ENCODE measurements around the gene ARPC1A.

DNA sequence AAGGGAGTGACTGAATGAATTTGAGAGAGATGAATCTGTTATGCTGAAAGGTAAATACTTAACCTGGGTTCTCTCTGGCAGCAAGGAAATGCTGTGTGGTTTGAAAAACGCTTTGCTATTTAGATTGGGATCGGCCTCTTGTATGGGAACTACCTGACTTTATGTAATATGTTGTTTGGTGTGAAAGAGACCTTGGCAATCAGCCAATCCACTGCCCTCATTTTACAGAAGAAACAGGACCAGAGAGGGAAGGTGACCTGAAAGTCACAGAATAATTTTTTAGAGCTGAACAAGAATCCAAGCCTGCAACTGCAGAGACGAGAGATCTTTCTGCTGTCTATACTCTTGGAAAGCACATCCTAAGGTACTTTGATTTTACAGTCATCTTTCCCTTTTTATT, 84.1 kb downstream of the ARPC1A start:
- TF ChIP-seq, protein P1, sequence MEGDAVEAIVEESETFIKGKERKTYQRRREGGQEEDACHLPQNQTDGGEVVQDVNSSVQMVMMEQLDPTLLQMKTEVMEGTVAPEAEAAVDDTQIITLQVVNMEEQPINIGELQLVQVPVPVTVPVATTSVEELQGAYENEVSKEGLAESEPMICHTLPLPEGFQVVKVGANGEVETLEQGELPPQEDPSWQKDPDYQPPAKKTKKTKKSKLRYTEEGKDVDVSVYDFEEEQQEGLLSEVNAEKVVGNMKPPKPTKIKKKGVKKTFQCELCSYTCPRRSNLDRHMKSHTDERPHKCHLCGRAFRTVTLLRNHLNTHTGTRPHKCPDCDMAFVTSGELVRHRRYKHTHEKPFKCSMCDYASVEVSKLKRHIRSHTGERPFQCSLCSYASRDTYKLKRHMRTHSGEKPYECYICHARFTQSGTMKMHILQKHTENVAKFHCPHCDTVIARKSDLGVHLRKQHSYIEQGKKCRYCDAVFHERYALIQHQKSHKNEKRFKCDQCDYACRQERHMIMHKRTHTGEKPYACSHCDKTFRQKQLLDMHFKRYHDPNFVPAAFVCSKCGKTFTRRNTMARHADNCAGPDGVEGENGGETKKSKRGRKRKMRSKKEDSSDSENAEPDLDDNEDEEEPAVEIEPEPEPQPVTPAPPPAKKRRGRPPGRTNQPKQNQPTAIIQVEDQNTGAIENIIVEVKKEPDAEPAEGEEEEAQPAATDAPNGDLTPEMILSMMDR (IDR thresholded peaks at IDR 0.05), result no peak
- TF ChIP-seq GATA2 (CRISPR knock-in tag; IDR thresholded peaks at IDR 0.05), result no peak
- TF ChIP-seq POLR2AphosphoS5 (IDR thresholded peaks at IDR 0.05; ENCODE audit: low read depth, low read length), result no peak
- no peak for TF ChIP-seq EZH2phosphoT487 (IDR thresholded peaks at IDR 0.05; ENCODE audit: borderline replicate concordance, low read depth)
- TF ChIP-seq FOXJ3 (CRISPR knock-in tag; IDR thresholded peaks at IDR 0.05), result no peak
- no peak for TF ChIP-seq NFIC (IDR thresholded peaks at IDR 0.05; ENCODE audit: borderline replicate concordance)
- TF ChIP-seq, protein P2, sequence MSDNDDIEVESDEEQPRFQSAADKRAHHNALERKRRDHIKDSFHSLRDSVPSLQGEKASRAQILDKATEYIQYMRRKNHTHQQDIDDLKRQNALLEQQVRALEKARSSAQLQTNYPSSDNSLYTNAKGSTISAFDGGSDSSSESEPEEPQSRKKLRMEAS (IDR thresholded peaks at IDR 0.05; ENCODE audit: low read depth), result no peak
- no peak for TF ChIP-seq RAD21 (IDR thresholded peaks at IDR 0.05; ENCODE audit: low read length)
- no peak for TF ChIP-seq FOXM1 (IDR thresholded peaks at IDR 0.05; ENCODE audit: low read depth)
- TF ChIP-seq GABPA (IDR thresholded peaks at IDR 0.05; ENCODE audit: low read depth), result no peak

All from SK-N-SH (cell line).